ENCODE results near the gene SECISBP2L. TPM values are rescaled to one million over a fixed set of nuclear protein-coding genes. Genes with fewer than 3 reads are reported as not detected.

The SECISBP2L gene
- total and polyA plus RNA-seq, 9 of the 15 experiments (the other 6 are each of a cell fraction or from before 2014, with no cell fraction given): 0.55 to 14.1 (median 10.4) TPM

GRCh38 chr15:49046220-49047102 lies at the start of gene SECISBP2L (continued):
- no peak for TF ChIP-seq ZNF518B (CRISPR knock-in tag; IDR thresholded peaks at IDR 0.05)
- no peak for TF ChIP-seq NR2F6 (CRISPR knock-in tag; IDR thresholded peaks at IDR 0.05)
- TF ChIP-seq SIX5 (IDR thresholded peaks at IDR 0.05; ENCODE audit: borderline replicate concordance in 1 of 2, insufficient read depth in 1 of 2, low read depth in 1 of 2, low read length in 2 of 2): no peak; a peak in 1 of 4 replicates
- no peak for TF ChIP-seq MEF2A (IDR thresholded peaks at IDR 0.05; ENCODE audit: control insufficient read depth, low read depth, low read length)
- TF ChIP-seq PHB (CRISPR knock-in tag; IDR thresholded peaks at IDR 0.05): no peak
- no peak for TF ChIP-seq DNMT1 (IDR thresholded peaks at IDR 0.05)
- TF ChIP-seq EGR1 (conservative IDR thresholded peaks at IDR 0.05): peak; percentile 88
- TF ChIP-seq NONO (IDR thresholded peaks at IDR 0.05; ENCODE audit: low read depth in 2 of 2, low read length in 1 of 2): peak in 1 of 2 experiments; percentile 24; a peak in 1 of 4 replicates
- no peak for TF ChIP-seq GTF3C2 (IDR thresholded peaks at IDR 0.05; ENCODE audit: borderline replicate concordance, extremely low read depth, insufficient read length)
- no peak for TF ChIP-seq XRCC3 (IDR thresholded peaks at IDR 0.05)
- no peak for TF ChIP-seq MAFF (IDR thresholded peaks at IDR 0.05; ENCODE audit: low read length)
- TF ChIP-seq TEAD4 (IDR thresholded peaks at IDR 0.05; ENCODE audit: low read length): no peak
- TF ChIP-seq TEAD4 (CRISPR knock-in tag; IDR thresholded peaks at IDR 0.05; ENCODE audit: borderline replicate concordance): no peak
- TF ChIP-seq PPARD (CRISPR knock-in tag; IDR thresholded peaks at IDR 0.05): no peak
